Measurements from ENCODE around the gene EGR2. TPM values are rescaled to one million over a fixed set of nuclear protein-coding genes. Genes with fewer than 3 reads are reported as not detected.
"Not testable (repeated sequence)": the region's sequence is repeated elsewhere in the genome, so short reads cannot be mapped to it uniquely, and the experiment has no call there.

The EGR2 gene
- total and polyA plus RNA-seq, 4 donors: 2.2 to 12.0 (median 3.3) TPM

DNA sequence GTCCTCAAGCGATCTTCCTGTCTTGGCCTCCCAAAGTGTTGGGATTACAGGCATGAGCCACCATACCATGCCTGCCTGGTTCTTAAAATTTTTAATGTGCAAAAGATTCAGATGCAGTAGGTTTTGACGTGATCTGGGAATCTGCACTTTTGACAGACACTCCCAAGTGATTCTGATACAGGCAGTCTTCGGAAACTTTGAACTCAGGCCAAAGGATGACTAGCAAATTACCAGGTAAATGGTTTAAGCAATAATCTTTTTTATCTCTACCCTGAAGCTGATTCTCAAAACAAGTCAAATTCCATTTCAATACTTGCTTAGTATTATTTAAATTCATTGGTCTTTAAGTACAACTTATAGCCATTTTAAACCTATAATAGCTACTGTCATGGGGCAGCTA lies 14.3 kb downstream of the EGR2 start:
- WGBS (ENCODE audit: insufficient coverage): 100% methylated on average over 2 of the region's 3 CpGs
- peaks cover 2% of the 10 kb centered on the region for H3K27me3 ChIP-seq (ENCODE audit: control insufficient read depth, insufficient read depth, low read length)
- H3K4me3 ChIP-seq (ENCODE audit: low read depth, low read length): no peak overlapping the region
- no peak overlapping the region for H3K27ac ChIP-seq (ENCODE audit: low read depth, low read length)
- no peaks in the 10 kb centered on the region for H3K9me3 ChIP-seq (ENCODE audit: control insufficient read depth, insufficient read depth, low read length)
- H3K36me3 ChIP-seq (ENCODE audit: control insufficient read depth, insufficient read depth, low read length): no peaks in the 10 kb centered on the region
- DNase-seq (ENCODE audit: low read depth in 4 of 6, low spot score in 6 of 6): no peak
- peaks cover 5% of the 10 kb centered on the region for H3K4me1 ChIP-seq (ENCODE audit: control insufficient read depth, insufficient read depth, low read length)

DNA sequence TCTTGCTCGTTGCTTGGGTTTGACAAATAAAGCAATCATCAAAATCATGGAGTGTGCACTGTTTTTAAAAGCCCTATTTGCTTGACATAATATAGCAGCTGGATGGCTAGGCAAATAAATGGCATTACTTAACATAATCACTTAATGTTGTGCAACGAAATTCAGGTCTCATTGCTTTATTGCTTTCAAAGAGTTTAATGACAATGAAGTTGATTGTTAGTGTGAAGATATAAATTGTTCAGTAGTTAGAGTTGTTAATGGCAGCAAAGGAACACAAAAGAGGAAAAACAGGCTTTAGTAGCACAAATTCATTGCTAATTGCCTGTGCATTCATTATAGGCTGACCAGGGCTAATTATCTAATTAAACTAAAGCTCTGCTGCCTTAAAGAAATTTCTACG lies 19.3 kb downstream of the EGR2 start:
- no CpG with 5 or more reads among the region's 3 CpGs for WGBS (ENCODE audit: insufficient coverage)
- H3K27me3 ChIP-seq (ENCODE audit: control insufficient read depth, insufficient read depth, low read length): peaks cover 8% of the 10 kb centered on the region
- no peaks in the 10 kb centered on the region for H3K4me1 ChIP-seq (ENCODE audit: control insufficient read depth, insufficient read depth, low read length)
- H3K4me3 ChIP-seq (ENCODE audit: low read depth, low read length): no peak overlapping the region
- H3K36me3 ChIP-seq (ENCODE audit: control insufficient read depth, insufficient read depth, low read length): no peaks in the 10 kb centered on the region
- peak in 2 of 6 donors; percentile 25 to 73 for DNase-seq (ENCODE audit: low read depth in 4 of 6, low spot score in 6 of 6)
- no peak overlapping the region for H3K27ac ChIP-seq (ENCODE audit: low read depth, low read length)
- H3K9me3 ChIP-seq (ENCODE audit: control insufficient read depth, insufficient read depth, low read length): no peaks in the 10 kb centered on the region

DNA sequence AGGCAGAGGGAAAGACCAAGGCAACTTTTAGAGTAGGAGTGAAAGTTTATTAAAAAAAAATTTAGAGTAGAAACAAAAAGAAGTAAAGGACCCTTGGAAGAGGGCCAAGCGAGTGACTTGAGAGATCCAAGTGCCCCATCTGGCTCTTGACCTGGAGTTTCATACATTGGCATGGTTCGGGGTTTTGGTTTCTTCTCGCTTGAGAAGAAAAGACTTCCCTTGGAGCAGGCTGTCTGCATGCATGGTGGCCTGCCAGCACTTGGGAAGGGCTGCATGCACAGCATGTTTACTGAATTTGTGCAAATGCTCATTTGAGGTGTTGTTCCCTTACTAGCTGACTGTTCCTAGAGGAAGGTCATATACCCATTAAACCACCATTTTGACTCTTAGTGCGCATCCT lies 20.4 kb downstream of the EGR2 start:
- Histone ChIP-seq H3K4me3 (ENCODE audit: low read depth, low read length) (no peak overlapping the region), H3K36me3 (ENCODE audit: control insufficient read depth, insufficient read depth, low read length) (no peaks in the 10 kb centered on the region), H3K4me1 (ENCODE audit: control insufficient read depth, insufficient read depth, low read length) (no peaks in the 10 kb centered on the region), H3K9me3 (ENCODE audit: control insufficient read depth, insufficient read depth, low read length) (no peaks in the 10 kb centered on the region), H3K27ac (ENCODE audit: low read depth, low read length) (no peak overlapping the region), H3K27me3 (ENCODE audit: control insufficient read depth, insufficient read depth, low read length) (peaks cover 8% of the 10 kb centered on the region)
- no peak for DNase-seq (ENCODE audit: low read depth in 4 of 6, low spot score in 6 of 6)
- 62% methylated on average over 3 of the region's 4 CpGs for WGBS (ENCODE audit: insufficient coverage)

DNA sequence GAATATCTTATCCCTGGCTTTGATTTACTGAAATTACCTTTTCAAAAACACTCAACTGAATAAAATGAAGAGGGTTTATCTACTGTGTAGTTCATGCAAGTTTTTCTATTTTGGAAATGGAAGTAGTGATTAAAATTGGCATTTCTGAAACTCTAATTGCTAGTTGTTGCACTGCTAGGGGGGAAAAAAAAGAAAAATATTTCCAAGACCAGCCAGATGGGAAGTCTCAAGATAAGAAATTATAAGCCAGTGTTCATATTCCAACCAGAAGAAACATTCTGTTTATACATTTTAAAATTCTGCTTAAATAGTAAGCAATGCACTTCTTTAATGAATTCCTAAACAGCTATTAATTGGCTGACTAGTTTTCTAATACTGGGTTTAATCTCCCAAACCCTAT lies 21.1 kb downstream of the EGR2 start:
- DNase-seq (ENCODE audit: low read depth in 4 of 6, low spot score in 6 of 6): no peak
- peaks cover 6% of the 10 kb centered on the region for H3K27me3 ChIP-seq (ENCODE audit: control insufficient read depth, insufficient read depth, low read length)

DNA sequence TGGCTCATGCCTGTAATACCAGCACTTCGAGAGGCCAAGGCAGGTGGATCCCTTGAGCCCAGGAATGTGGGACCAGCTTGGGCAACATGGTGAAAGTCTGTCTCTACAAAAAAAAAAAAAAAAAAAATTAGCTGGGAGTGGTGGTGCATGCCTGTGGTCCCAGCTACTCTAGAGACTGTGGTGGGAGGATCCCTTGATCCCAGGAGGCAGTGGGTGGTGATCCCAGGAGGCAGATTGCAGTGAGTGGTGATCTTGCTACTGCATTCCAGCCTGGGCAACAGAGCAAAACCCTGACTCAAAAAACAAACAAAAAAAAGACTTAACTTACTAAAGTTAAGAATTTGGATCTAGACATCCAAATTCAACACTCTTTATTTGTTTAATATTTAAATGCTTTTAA lies 21.9 kb downstream of the EGR2 start:
- peaks cover 6% of the 10 kb centered on the region for H3K27me3 ChIP-seq (ENCODE audit: control insufficient read depth, insufficient read depth, low read length)
- no peak overlapping the region for H3K27ac ChIP-seq (ENCODE audit: low read depth, low read length)
- no peaks in the 10 kb centered on the region for H3K36me3 ChIP-seq (ENCODE audit: control insufficient read depth, insufficient read depth, low read length)
- H3K4me1 ChIP-seq (ENCODE audit: control insufficient read depth, insufficient read depth, low read length): no peaks in the 10 kb centered on the region
- no peak overlapping the region for H3K4me3 ChIP-seq (ENCODE audit: low read depth, low read length)
- WGBS (ENCODE audit: insufficient coverage): no CpG with 5 or more reads among the region's 1 CpG
- no peaks in the 10 kb centered on the region for H3K9me3 ChIP-seq (ENCODE audit: control insufficient read depth, insufficient read depth, low read length)
- DNase-seq (ENCODE audit: low read depth in 4 of 6, low spot score in 6 of 6): no peak

More for the DNA sequence above, 21.1 kb downstream of the EGR2 start:
- Histone ChIP-seq H3K4me1 (ENCODE audit: control insufficient read depth, insufficient read depth, low read length) (no peaks in the 10 kb centered on the region), H3K36me3 (ENCODE audit: control insufficient read depth, insufficient read depth, low read length) (no peaks in the 10 kb centered on the region), H3K4me3 (ENCODE audit: low read depth, low read length) (no peak overlapping the region), H3K27ac (ENCODE audit: low read depth, low read length) (no peak overlapping the region), H3K9me3 (ENCODE audit: control insufficient read depth, insufficient read depth, low read length) (no peaks in the 10 kb centered on the region)

DNA sequence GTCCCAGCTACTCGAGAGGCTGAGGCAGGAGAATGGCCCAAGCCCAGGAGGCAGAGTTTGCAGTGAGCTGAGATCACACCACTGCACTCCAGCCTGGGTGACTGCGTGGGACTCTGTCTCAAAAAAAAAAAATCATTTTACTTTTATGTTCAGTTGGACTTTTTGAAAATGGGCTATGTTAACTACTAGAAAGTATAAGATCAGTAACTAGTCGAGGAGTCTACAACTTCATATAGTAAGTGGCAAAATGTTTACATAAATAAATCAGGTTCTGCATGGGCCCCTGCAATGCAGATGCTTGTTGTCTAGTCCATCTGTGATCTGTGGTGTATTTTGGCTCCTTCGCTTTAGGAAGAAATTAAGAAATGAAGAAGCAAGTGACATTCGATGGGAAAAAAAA lies 23.9 kb downstream of the EGR2 start:
- no peaks in the 10 kb centered on the region for H3K9me3 ChIP-seq (ENCODE audit: control insufficient read depth, insufficient read depth, low read length)
- H3K4me1 ChIP-seq (ENCODE audit: control insufficient read depth, insufficient read depth, low read length): no peaks in the 10 kb centered on the region
- DNase-seq (ENCODE audit: low read depth in 4 of 6, low spot score in 6 of 6): no peak
- H3K36me3 ChIP-seq (ENCODE audit: control insufficient read depth, insufficient read depth, low read length): no peaks in the 10 kb centered on the region
- 71% methylated on average over 1 of the region's 5 CpGs for WGBS (ENCODE audit: insufficient coverage)
- H3K27ac ChIP-seq (ENCODE audit: low read depth, low read length): no peak overlapping the region
- H3K27me3 ChIP-seq (ENCODE audit: control insufficient read depth, insufficient read depth, low read length): peaks cover 6% of the 10 kb centered on the region
- H3K4me3 ChIP-seq (ENCODE audit: low read depth, low read length): no peak overlapping the region

DNA sequence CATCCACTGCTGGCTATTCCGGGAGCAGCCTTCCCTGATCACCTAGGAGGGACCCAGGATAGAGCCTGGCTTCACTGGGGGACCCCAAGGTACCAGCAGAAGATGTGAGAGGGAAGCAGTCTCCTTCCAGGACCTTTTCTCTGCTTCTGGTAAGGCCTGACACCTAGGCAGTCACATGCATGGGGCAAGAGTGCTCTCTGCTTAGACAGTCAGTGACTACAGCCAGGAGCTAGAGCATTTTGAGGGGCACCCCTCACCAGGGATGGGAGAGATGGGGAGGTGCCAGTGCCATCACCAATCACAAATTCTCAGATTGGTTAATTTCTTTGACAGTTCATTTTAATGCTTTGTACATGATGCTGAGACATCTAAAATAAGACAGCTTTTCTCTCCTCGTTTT lies 25.6 kb downstream of the EGR2 start:
- WGBS (ENCODE audit: insufficient coverage): 84% methylated on average over 2 of the region's 2 CpGs
- Histone ChIP-seq H3K4me3 (ENCODE audit: low read depth, low read length) (no peak overlapping the region), H3K27ac (ENCODE audit: low read depth, low read length) (no peak overlapping the region), H3K27me3 (ENCODE audit: control insufficient read depth, insufficient read depth, low read length) (peaks cover 6% of the 10 kb centered on the region), H3K36me3 (ENCODE audit: control insufficient read depth, insufficient read depth, low read length) (no peaks in the 10 kb centered on the region), H3K4me1 (ENCODE audit: control insufficient read depth, insufficient read depth, low read length) (no peaks in the 10 kb centered on the region), H3K9me3 (ENCODE audit: control insufficient read depth, insufficient read depth, low read length) (no peaks in the 10 kb centered on the region)
- DNase-seq (ENCODE audit: low read depth in 4 of 6, low spot score in 6 of 6): no peak

DNA sequence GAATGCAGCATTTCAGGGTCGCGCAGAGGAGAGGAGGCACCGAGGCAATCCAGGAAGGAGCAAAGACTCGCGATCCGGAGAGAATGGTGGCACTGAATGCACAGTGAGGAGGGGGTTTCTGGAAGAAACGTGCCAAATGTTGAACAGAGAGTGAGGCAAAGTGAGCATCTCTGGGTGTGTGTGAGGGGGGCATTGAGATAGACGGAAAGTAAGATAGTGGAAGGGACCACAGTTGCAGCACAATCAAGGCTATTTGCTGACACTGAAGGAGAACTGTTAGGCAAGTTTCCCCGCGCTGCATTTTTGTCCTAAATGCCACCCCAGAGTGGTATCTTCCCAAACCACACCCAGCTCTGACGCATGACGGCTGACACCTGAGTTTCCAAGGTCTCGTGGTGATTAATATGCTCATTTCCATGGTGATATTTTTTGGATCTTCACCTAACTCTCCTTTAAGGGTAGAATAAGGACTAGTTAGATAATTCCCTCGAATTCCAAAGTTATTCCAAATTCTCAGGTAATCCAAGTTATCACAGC lies 26.1 kb downstream of the EGR2 start:
- Histone ChIP-seq H3K4me3 (ENCODE audit: low read depth, low read length) (no peak overlapping the region), H3K4me1 (ENCODE audit: control insufficient read depth, insufficient read depth, low read length) (no peaks in the 10 kb centered on the region), H3K27ac (ENCODE audit: low read depth, low read length) (no peak overlapping the region), H3K27me3 (ENCODE audit: control insufficient read depth, insufficient read depth, low read length) (peaks cover 6% of the 10 kb centered on the region), H3K36me3 (ENCODE audit: control insufficient read depth, insufficient read depth, low read length) (no peaks in the 10 kb centered on the region), H3K9me3 (ENCODE audit: control insufficient read depth, insufficient read depth, low read length) (no peaks in the 10 kb centered on the region)
- WGBS (ENCODE audit: insufficient coverage): 83% methylated on average over 8 of the region's 14 CpGs
- DNase-seq (ENCODE audit: low read depth in 4 of 6, low spot score in 6 of 6): no peak

DNA sequence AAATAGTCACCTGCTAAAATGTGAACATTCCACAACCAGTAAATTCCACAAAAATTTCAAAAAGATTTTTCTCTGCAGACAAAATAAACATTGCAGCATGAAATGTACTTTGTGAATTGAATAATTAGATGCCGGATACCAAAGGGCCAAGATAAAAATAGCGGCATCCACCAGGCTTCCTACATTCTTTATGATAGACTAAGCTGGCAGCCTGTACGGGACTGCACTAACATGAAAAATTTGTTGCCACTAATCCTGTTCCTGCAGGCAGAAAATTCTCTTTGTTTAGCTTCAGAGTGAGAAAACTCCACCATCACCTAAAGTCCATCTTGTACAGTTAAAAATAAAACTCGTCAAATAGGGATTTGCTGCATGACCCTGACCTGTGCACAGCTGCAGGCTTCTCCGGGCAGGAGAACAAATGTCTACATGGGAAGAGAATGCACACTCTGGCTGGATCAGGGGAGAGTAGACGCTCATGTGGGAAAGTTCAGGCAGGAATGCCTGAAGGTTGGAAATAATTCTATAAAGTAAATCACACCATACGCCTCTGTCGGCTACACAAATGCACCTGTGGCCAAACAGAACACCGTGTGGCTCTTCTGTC lies 27.2 kb downstream of the EGR2 start:
- Histone ChIP-seq H3K27me3 (ENCODE audit: control insufficient read depth, insufficient read depth, low read length) (peaks cover 6% of the 10 kb centered on the region), H3K27ac (ENCODE audit: low read depth, low read length) (no peak overlapping the region), H3K36me3 (ENCODE audit: control insufficient read depth, insufficient read depth, low read length) (no peaks in the 10 kb centered on the region), H3K4me1 (ENCODE audit: control insufficient read depth, insufficient read depth, low read length) (no peaks in the 10 kb centered on the region), H3K9me3 (ENCODE audit: control insufficient read depth, insufficient read depth, low read length) (no peaks in the 10 kb centered on the region), H3K4me3 (ENCODE audit: low read depth, low read length) (no peak overlapping the region)
- no peak for DNase-seq (ENCODE audit: low read depth in 4 of 6, low spot score in 6 of 6)
- 75% methylated on average over 6 of the region's 9 CpGs for WGBS (ENCODE audit: insufficient coverage)

DNA sequence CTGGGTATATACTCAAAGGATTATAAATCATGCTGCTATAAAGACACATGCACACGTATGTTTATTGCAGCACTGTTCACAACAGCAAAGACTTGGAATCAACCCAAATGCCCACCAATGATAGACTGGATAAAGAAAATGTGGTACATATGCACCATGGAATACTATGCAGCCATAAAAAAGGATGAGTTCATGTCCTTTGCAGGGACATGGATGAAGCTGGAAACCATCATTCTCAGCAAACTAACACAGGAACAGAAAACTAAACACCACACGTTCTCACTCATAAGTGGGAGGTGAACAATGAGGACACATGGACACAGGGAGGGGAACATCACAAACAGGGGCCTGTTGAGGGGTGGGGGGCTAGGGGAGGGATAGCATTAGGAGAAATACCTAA lies 27.9 kb downstream of the EGR2 start:
- H3K4me3 ChIP-seq (ENCODE audit: low read depth, low read length); H3K4me1 ChIP-seq (ENCODE audit: control insufficient read depth, insufficient read depth, low read length); H3K9me3 ChIP-seq (ENCODE audit: control insufficient read depth, insufficient read depth, low read length); H3K27me3 ChIP-seq (ENCODE audit: control insufficient read depth, insufficient read depth, low read length); H3K27ac ChIP-seq (ENCODE audit: low read depth, low read length); H3K36me3 ChIP-seq (ENCODE audit: control insufficient read depth, insufficient read depth, low read length); DNase-seq (ENCODE audit: low read depth in 4 of 6, low spot score in 6 of 6): not testable (repeated sequence)
- WGBS (ENCODE audit: insufficient coverage): no CpG with 5 or more reads among the region's 2 CpGs
